Measurements from ENCODE around the gene BLVRA. TPM values are rescaled to one million over a fixed set of nuclear protein-coding genes. Genes with fewer than 3 reads are reported as not detected.

BLVRA gene
- total RNA-seq, result 51.9 and 67.6 TPM in 2 replicates

DNA sequence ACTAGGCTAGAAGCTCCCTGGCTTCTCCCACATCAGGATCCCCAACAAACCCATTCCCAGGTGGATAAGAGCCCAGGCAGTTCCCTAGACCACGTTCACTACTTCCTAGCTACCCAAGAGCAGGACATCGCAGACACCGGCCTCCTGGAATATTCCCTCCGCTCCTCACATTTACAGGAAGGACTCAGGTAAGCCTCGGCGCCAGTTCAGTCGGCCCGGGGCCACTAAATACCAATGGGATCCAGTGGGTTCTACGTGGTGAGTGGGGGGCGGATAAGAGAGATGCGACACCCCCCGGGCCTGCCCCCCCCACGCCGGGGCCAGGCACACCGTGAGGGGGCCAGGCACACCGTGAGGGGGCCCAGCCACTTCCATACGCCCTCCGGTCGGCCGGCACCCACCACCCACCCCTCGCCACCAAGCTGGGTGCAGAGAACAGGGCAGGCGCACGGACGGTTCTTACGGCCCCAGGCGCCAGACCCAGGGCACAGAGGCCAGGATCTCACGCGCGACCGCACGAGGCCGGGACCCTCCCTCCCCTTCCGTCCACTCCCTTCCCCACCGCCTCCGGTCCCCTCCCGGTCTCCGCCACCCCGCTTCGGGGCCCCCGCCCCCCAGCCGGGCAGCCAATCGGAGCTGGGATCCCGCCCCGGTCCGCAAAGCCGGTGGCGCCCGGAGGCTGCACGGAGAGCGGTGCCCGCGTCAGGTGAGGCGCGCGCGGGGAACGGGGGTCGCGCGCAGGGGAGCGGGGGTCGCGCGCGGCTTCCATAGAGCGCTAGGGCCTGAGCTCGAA lies at the start of gene BLVRA:
BLVRA (plus strand) TSS at position 652 of the 793 bp plus-strand sequence. CDS start 12,479 bp downstream, outside the sequence.

GRCh38 chr7:43729214-43729923 lies 29.1 kb upstream of the BLVRA start, which contains the start of gene COA1:
Gene COA1 (minus strand): TSS chr7:43729523. CDS start chr7:43648614, 80,909 bp downstream.

Other genes starting within 250 kb of the BLVRA start
- gene STK17A, start 175.6 kb upstream of the BLVRA start, total RNA-seq, result 74.6 and 79.7 TPM in 2 replicates
- gene COA1, start 29.2 kb upstream of the BLVRA start, total RNA-seq, result 37.4 and 54.8 TPM in 2 replicates
- gene MRPS24, start 110.8 kb downstream of the BLVRA start, total RNA-seq, result 100 and 122 TPM in 2 replicates
- 33.7 and 44.0 TPM in 2 replicates for gene URGCP, start 147.9 kb downstream of the BLVRA start, total RNA-seq
- gene UBE2D4, start 167.8 kb downstream of the BLVRA start, total RNA-seq, result 8.0 and 17.4 TPM in 2 replicates
- not detected in 2 replicates for gene SPDYE1, start 239.2 kb downstream of the BLVRA start, total RNA-seq